ENCODE results near the gene AKR1C3.

Gene AKR1C3

GRCh38 chr10:5142199-5142598 lies 48.0 kb downstream of the AKR1C3 start:
- no peak for DNase-seq

GRCh38 chr10:5143137-5143536 lies 48.9 kb downstream of the AKR1C3 start:
- DNase-seq, result no peak

GRCh38 chr10:5146920-5147254 lies 52.7 kb downstream of the AKR1C3 start:
- DNase-seq, result no peak

GRCh38 chr10:5147255-5147980 lies 53.2 kb downstream of the AKR1C3 start:
- no peak for DNase-seq

GRCh38 chr10:5147981-5148677 lies 53.9 kb downstream of the AKR1C3 start:
- no peak for DNase-seq

GRCh38 chr10:5148678-5149032 lies 54.4 kb downstream of the AKR1C3 start:
- DNase-seq, result no peak

GRCh38 chr10:5151076-5151475 lies 56.9 kb downstream of the AKR1C3 start:
- no peak for DNase-seq

- DNase-seq, result no peak
Measured at GRCh38 chr10:5155951-5156350, 61.7 kb downstream of the AKR1C3 start.
